Measurements from ENCODE around the gene HRAS. TPM values are rescaled to one million over a fixed set of nuclear protein-coding genes. Genes with fewer than 3 reads are reported as not detected.

Gene HRAS
- total and polyA plus RNA-seq, 4 donors: 20.5 to 133 (median 69.7) TPM

DNA sequence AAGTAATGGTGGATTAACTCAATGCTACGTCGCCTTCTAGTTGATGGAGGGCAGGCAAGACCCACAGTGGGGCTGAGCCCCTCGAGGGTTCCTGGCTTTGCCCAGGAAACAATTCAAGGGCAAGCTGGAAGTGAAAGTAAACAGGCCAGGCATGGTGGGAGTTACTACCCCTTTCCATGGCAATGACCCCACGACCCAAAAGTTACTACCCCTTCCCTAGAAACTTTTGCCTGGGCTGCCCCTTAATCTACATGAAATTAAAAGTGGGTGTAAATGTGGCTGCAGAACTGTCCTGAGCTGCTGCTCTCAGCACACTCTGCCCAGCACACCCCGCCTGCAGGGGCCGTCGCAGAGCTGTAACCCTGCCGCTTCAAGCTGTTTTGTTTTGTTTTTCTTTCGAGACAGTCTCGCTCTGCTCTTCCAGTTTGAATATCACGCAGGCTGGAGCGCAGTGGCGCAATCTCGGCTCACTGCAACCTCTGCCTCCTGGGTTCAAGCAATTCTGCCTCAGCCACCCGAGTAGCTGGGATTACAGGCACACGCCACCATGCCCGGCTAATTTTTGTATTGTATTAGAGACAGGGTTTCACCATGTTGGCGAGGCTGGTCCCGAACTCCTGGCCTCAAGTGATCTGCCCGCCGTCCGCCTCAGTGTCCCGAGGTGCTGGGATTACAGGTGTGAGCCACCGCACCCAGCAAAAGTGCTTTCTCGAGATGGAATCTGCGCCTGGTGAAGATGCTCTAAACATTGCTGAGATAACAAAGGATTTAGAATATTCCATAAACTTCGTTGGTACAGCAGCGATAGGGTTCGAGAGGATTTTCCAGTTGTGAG lies 22.4 kb downstream of the HRAS start:
- H3K9ac ChIP-seq (ENCODE audit: insufficient read depth in 1 of 2, low read length in 2 of 2): no peak overlapping the region
- ATAC-seq (ENCODE audit: insufficient read depth, low FRiP score) (no peak), DNase-seq (no peak)
- 89 to 91% methylated on average over 29 of the region's 29 CpGs for WGBS, 2 donors
- no peak overlapping the region for H3K4me3 ChIP-seq
- H3K4me1 ChIP-seq (ENCODE audit: control insufficient read depth in 5 of 5, insufficient read depth in 5 of 5, low read length in 5 of 5): peaks cover 0 to 2% (median 0%) of the 10 kb centered on the region in 5 donors
- no peaks in the 10 kb centered on the region for H3K27me3 ChIP-seq (ENCODE audit: control insufficient read depth in 3 of 3, insufficient read depth in 3 of 3, low read length in 2 of 3)
- no peak overlapping the region for H3K27ac ChIP-seq (ENCODE audit: low read depth in 1 of 2, low read length in 1 of 2)
- peaks cover 4 to 11% (median 4%) of the 10 kb centered on the region in 4 donors for H3K36me3 ChIP-seq (ENCODE audit: control insufficient read depth in 4 of 4, insufficient read depth in 4 of 4, low read length in 4 of 4)
- TF ChIP-seq, protein P1, sequence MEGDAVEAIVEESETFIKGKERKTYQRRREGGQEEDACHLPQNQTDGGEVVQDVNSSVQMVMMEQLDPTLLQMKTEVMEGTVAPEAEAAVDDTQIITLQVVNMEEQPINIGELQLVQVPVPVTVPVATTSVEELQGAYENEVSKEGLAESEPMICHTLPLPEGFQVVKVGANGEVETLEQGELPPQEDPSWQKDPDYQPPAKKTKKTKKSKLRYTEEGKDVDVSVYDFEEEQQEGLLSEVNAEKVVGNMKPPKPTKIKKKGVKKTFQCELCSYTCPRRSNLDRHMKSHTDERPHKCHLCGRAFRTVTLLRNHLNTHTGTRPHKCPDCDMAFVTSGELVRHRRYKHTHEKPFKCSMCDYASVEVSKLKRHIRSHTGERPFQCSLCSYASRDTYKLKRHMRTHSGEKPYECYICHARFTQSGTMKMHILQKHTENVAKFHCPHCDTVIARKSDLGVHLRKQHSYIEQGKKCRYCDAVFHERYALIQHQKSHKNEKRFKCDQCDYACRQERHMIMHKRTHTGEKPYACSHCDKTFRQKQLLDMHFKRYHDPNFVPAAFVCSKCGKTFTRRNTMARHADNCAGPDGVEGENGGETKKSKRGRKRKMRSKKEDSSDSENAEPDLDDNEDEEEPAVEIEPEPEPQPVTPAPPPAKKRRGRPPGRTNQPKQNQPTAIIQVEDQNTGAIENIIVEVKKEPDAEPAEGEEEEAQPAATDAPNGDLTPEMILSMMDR (IDR thresholded peaks at IDR 0.05; ENCODE audit: control extremely low read depth, extremely low read depth): no peak
- H3K9me3 ChIP-seq (ENCODE audit: control insufficient read depth in 4 of 4, insufficient read depth in 3 of 4, low read length in 3 of 4): no peaks in the 10 kb centered on the region

DNA sequence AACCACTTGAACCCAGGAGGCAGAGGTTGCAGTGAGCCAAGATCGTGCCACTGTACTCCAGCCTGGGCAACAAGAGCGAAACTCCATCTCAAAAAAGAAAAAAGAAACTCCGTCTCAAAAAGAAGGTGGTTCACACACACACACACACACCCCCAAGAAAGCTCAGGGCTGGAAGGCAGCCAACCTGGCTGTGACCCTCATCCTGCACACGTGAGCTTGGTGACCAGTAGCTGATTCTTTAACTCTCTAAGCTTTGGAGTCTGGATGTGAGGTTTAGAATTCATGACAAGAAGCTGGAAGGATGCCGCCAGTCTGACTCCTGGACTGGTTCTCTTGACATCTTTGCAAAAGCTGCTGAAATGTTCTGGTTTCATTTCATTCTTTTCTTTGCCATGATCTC lies 26.4 kb downstream of the HRAS start:
- TF ChIP-seq, protein P1 (IDR thresholded peaks at IDR 0.05; ENCODE audit: control extremely low read depth, extremely low read depth): no peak
- Histone ChIP-seq H3K27me3 (ENCODE audit: control insufficient read depth in 3 of 3, insufficient read depth in 3 of 3, low read length in 2 of 3) (no peaks in the 10 kb centered on the region), H3K9ac (ENCODE audit: insufficient read depth in 1 of 2, low read length in 2 of 2) (no peak overlapping the region), H3K36me3 (ENCODE audit: control insufficient read depth in 4 of 4, insufficient read depth in 4 of 4, low read length in 4 of 4) (peaks cover 4 to 6% (median 4%) of the 10 kb centered on the region in 4 donors), H3K27ac (ENCODE audit: low read depth in 1 of 2, low read length in 1 of 2) (no peak overlapping the region), H3K9me3 (ENCODE audit: control insufficient read depth in 4 of 4, insufficient read depth in 3 of 4, low read length in 3 of 4) (no peaks in the 10 kb centered on the region), H3K4me1 (ENCODE audit: control insufficient read depth in 5 of 5, insufficient read depth in 5 of 5, low read length in 5 of 5) (peaks cover 0 to 29% (median 5%) of the 10 kb centered on the region in 5 donors), H3K4me3 (no peak overlapping the region)
- 85 to 90% methylated on average over 5 of the region's 5 CpGs for WGBS, 2 donors
- no peak for DNase-seq
- no peak for ATAC-seq (ENCODE audit: insufficient read depth, low FRiP score)

DNA sequence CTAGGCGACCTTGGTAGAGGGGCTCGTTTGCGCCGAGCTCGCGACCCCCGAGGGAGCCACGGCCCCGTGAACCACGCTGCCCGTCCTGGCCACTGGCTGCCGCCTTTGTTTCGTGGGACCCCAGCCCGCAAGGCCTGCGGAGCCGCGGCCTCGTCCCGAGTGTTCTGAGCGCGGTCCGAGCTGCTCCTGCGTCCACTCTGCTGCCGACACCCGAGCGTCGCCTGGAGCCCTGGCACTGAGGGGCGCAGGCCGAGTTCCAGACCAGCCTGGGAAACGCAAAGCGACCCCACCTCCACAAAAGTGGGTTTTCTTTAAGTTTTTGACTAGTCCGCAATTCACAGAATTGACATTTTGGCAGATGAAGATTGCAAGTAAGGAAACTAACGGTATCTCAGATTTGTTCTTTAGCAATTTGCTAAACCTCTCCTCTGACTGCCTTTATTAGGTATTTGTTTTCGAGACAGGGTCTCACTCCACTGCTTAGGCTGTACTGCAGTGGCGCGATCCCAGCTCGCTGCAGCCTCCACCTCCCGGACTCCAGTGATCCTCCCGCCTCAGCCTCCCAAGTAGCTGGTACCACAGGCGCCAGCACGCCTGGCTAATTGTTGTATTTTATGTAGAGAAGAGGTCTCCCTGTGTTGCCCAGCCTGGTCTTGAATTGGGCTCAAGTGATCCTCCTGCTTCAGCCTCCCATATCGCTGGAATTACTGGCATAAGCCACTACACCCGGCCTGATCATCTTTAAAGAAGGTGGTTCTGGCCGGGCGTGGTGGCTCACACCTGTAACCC lies 27.5 kb downstream of the HRAS start:
- Histone ChIP-seq H3K4me3 (peak overlapping the region; percentile 48), H3K9me3 (ENCODE audit: control insufficient read depth in 4 of 4, insufficient read depth in 3 of 4, low read length in 3 of 4) (no peaks in the 10 kb centered on the region), H3K27ac (ENCODE audit: low read depth in 1 of 2, low read length in 1 of 2) (peak overlapping the region; percentile 14 to 60), H3K4me1 (ENCODE audit: control insufficient read depth in 5 of 5, insufficient read depth in 5 of 5, low read length in 5 of 5) (peaks cover 0 to 34% (median 5%) of the 10 kb centered on the region in 5 donors), H3K27me3 (ENCODE audit: control insufficient read depth in 3 of 3, insufficient read depth in 3 of 3, low read length in 2 of 3) (no peaks in the 10 kb centered on the region), H3K9ac (ENCODE audit: insufficient read depth in 1 of 2, low read length in 2 of 2) (peak overlapping the region in 1 of 2 donors; percentile 11), H3K36me3 (ENCODE audit: control insufficient read depth in 4 of 4, insufficient read depth in 4 of 4, low read length in 4 of 4) (peaks cover 4 to 6% (median 4%) of the 10 kb centered on the region in 4 donors)
- ATAC-seq (ENCODE audit: insufficient read depth, low FRiP score): no peak
- TF ChIP-seq, protein P1 (IDR thresholded peaks at IDR 0.05; ENCODE audit: control extremely low read depth, extremely low read depth): no peak
- 43 to 47% methylated on average over 40 to 45 of the region's 45 CpGs for WGBS, 2 donors
- peak in 2 of 3 donors; percentile 26 to 31 for DNase-seq

Data from lung (tissue), 12 donors.